PC-3 (cell line): ENCODE results near the gene NKAP. TPM values are rescaled to one million over a fixed set of nuclear protein-coding genes. Genes with fewer than 3 reads are reported as not detected.

ENCODE experiments used
- ATAC-seq: fragments of 200-7000 bp; cut with Tn5 transposase; 2 replicates; pipeline ENCODE4 v1.9.1; 2020; ENCODE audit warnings: mild to moderate bottlenecking, moderate library complexity
- BruUV-seq: library from RNA; stranded (reverse); fragments of 400-500 nt; replicated peaks from 2 replicates; lab custom pipeline; 2021; lab: Mats Ljungman, UMichigan
- CTCF ChIA-PET: fragments of 300-600 bp; sonication (Branson Sonifier 250); formaldehyde crosslinking; loops from one replicate; lab custom pipeline; 2022; ENCODE audit warnings: antibody characterized with exemption; lab: Charles Lee
- POLR2A ChIA-PET: fragments of 300-600 bp; sonication (Branson Sonifier 250); formaldehyde crosslinking; loops from one replicate; lab custom pipeline; 2022; ENCODE audit warnings: antibody characterized with exemption; ENCODE audit not compliant: unreplicated experiment; lab: Charles Lee
- DNase-seq: peaks from one replicate; pipeline ENCODE4 v3.0.0-alpha.2; 2015
- H2AFZ ChIP-seq: fragments of 300-600 bp; sonication (generic); 2 replicates; pipeline ENCODE4 v1.6.0; 2016; ENCODE audit warnings: antibody characterized with exemption, low read length
- H3F3A ChIP-seq: fragments of 300-600 bp; sonication (generic); one replicate; pipeline ENCODE4 v1.6.0; 2017; ENCODE audit warnings: antibody characterized with exemption, low read length, control low read depth, mild to moderate bottlenecking; ENCODE audit not compliant: unreplicated experiment
- H3K27ac ChIP-seq: fragments of 300-600 bp; sonication (generic); 2 replicates; pipeline ENCODE4 v1.5.1; 2016; ENCODE audit warnings: mild to moderate bottlenecking, low read length
- H3K27me3 ChIP-seq: fragments of 300-600 bp; sonication (generic); 2 replicates; pipeline ENCODE4 v1.6.1; 2016; ENCODE audit warnings: low read length, mixed read lengths
- H3K36me3 ChIP-seq: fragments of 300-600 bp; sonication (generic); 2 replicates; pipeline ENCODE4 v1.6.1; 2016; ENCODE audit warnings: low read depth, mixed run types, low read length, mixed read lengths
- H3K4me1 ChIP-seq: fragments of 300-600 bp; sonication (generic); 2 replicates; pipeline ENCODE4 v1.5.1; 2016; ENCODE audit warnings: low read length; ENCODE audit not compliant: insufficient read depth
- H3K4me2 ChIP-seq: fragments of 300-600 bp; sonication (generic); 2 replicates; pipeline ENCODE4 v1.6.0; 2016; ENCODE audit warnings: low read length
- H3K4me3 ChIP-seq: fragments of 300-600 bp; sonication (generic); 2 replicates; pipeline ENCODE4 v1.5.1; 2016; ENCODE audit warnings: mild to moderate bottlenecking, low read length, mixed read lengths
- H3K79me2 ChIP-seq: fragments of 300-600 bp; sonication (generic); 2 replicates; pipeline ENCODE4 v1.6.1; 2017; ENCODE audit warnings: low read length, mixed read lengths
- H3K9ac ChIP-seq: fragments of 300-600 bp; sonication (generic); 2 replicates; pipeline ENCODE4 v1.6.0; 2016; ENCODE audit warnings: mild to moderate bottlenecking, low read length
- H3K9me2 ChIP-seq: fragments of 300-600 bp; sonication (generic); replicated peaks from 2 replicates; pipeline ENCODE4 v1.6.1; 2016; ENCODE audit warnings: mixed run types, low read length, mixed read lengths
- H3K9me3 ChIP-seq: fragments of 300-600 bp; sonication (generic); 2 replicates; pipeline ENCODE4 v1.6.1; 2016; ENCODE audit warnings: low read length, mixed read lengths
- H4K20me1 ChIP-seq: fragments of 300-600 bp; sonication (generic); 2 replicates; pipeline ENCODE4 v1.6.1; 2016; ENCODE audit warnings: low read length, mixed read lengths
- EZH2 ChIP-seq: fragments of 300-600 bp; sonication (generic); IDR thresholded peaks from one replicate; pipeline ENCODE4 v1.6.1; 2017; ENCODE audit warnings: antibody characterized with exemption, mild to moderate bottlenecking, low read length; ENCODE audit not compliant: unreplicated experiment
- EZH2phosphoT487 ChIP-seq: fragments of 300-600 bp; sonication (generic); IDR thresholded peaks from 2 replicates; pipeline ENCODE4 v1.6.1; 2018; ENCODE audit warnings: mild to moderate bottlenecking, antibody characterized with exemption, low read length, borderline replicate concordance
- intact Hi-C: fragments of 100-400 bp; cut with micrococcal nuclease; formaldehyde crosslinking; loops from 2 replicates; pipeline ENCODE4 v1.9.0; 2023
- total RNA-seq: library from RNA; depleted of rRNA; stranded (reverse); fragments of >200 nt; gene quantifications from 2 replicates; pipeline ENCODE4 v1.2.3, GENCODE V29; 2014
- TF ChIP-seq, protein P1 (sequence below): fragments of 300-600 bp; sonication (generic); conservative IDR thresholded peaks from 2 replicates; pipeline ENCODE4 v1.5.1; 2017; ENCODE audit warnings: antibody characterized with exemption, low read depth, mild to moderate bottlenecking, low read length

NKAP gene
- total RNA-seq, 1 experiment from 2014 or later = 5.2 TPM

DNA sequence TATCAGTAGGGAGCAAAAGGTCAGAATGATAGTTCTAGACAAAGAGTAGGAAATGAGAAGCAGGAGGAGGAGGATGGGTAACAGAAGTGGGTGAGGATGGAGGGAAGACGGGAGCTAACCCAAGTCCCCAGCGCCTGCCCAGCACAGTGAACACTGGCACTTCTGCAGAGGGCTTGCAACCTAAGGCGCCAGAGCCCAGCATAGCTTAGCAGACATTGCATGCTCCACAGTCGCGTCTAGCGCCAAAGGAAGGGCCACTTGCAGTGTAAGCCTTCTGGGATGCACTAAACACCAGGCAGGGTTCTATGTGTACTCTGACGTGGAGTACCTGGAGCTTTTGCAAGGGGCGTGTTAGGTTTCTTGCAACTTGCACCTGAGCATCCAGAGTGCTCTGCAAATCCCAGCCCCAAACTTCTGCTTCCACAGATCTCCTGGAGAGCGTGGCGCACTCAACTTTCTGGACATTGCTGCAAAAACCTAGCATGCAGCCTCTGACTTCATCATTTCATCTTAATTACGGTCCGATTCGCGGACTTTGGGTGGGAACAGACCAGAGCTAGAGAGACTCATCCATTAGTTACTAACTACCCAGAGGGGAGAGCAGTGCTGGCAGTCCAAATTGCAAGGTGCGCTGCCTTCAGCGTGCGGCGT lies 46.5 kb upstream of the NKAP start:
- intact Hi-C loops = no loop called here
- H3K9ac ChIP-seq = no peak overlapping the region
- no peak overlapping the region for H2AFZ ChIP-seq
- H3K4me1 ChIP-seq = no peaks in the 10 kb centered on the region
- 0 out of 2 replicates have a peak overlapping the region, but pooled peaks have one; percentile 37 for H3K4me3 ChIP-seq
- H3K27me3 ChIP-seq = peaks cover 64% of the 10 kb centered on the region
- no peaks in the 10 kb centered on the region for H3K9me2 ChIP-seq
- ChIA-PET POLR2A (no interaction called here), CTCF (no interaction called here)
- no peaks in the 10 kb centered on the region for H3K9me3 ChIP-seq
- TF ChIP-seq, protein P1, sequence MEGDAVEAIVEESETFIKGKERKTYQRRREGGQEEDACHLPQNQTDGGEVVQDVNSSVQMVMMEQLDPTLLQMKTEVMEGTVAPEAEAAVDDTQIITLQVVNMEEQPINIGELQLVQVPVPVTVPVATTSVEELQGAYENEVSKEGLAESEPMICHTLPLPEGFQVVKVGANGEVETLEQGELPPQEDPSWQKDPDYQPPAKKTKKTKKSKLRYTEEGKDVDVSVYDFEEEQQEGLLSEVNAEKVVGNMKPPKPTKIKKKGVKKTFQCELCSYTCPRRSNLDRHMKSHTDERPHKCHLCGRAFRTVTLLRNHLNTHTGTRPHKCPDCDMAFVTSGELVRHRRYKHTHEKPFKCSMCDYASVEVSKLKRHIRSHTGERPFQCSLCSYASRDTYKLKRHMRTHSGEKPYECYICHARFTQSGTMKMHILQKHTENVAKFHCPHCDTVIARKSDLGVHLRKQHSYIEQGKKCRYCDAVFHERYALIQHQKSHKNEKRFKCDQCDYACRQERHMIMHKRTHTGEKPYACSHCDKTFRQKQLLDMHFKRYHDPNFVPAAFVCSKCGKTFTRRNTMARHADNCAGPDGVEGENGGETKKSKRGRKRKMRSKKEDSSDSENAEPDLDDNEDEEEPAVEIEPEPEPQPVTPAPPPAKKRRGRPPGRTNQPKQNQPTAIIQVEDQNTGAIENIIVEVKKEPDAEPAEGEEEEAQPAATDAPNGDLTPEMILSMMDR = no peak
- TF ChIP-seq EZH2phosphoT487 (no peak), EZH2 (no peak)
- no peaks in the 10 kb centered on the region for H4K20me1 ChIP-seq
- no peaks in the 10 kb centered on the region for H3K36me3 ChIP-seq
- H3K4me2 ChIP-seq = 0 out of 2 replicates have a peak overlapping the region, but pooled peaks have one; percentile 54
- H3F3A ChIP-seq = no peaks in the 10 kb centered on the region
- BruUV-seq = no TSS peak
- 0 out of 2 replicates have a peak, but pooled peaks have one; percentile 33 for ATAC-seq
- H3K27ac ChIP-seq = no peak overlapping the region
- no peaks in the 10 kb centered on the region for H3K79me2 ChIP-seq
- no peak for DNase-seq

DNA sequence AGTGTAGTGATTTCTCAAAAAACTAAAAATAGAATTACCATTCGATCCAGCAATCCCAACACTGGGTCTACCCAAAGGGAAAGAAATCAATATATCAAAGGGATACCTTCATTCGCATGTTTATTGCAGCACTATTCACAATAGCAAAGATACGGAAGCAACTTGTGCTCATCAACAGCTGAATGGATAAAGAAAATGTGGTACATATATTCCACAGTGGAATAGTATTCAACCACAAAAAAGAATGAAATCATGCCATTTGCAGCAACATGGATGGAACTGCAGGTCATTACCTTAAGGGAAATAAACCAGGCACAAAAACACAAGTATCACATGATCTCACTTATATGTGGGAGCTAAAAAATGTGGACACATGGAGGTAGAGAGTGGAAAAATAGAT lies 42.7 kb upstream of the NKAP start:
- ATAC-seq = no peak
- no peak for TF ChIP-seq EZH2
- TF ChIP-seq EZH2phosphoT487 = no peak
- TF ChIP-seq, protein P1 = no peak
- H3K4me1 ChIP-seq = peaks cover 6% of the 10 kb centered on the region; the same call in 1 of the 2 replicates
- H3K9ac ChIP-seq = no peak overlapping the region
- H3K36me3 ChIP-seq = no peaks in the 10 kb centered on the region
- H3K9me3 ChIP-seq = no peaks in the 10 kb centered on the region
- no peak overlapping the region for H3K4me3 ChIP-seq
- intact Hi-C loops = no loop called here
- ChIA-PET POLR2A (no interaction called here), CTCF (no interaction called here)
- no peaks in the 10 kb centered on the region for H3K9me2 ChIP-seq
- no peaks in the 10 kb centered on the region for H3F3A ChIP-seq
- peaks cover 25% of the 10 kb centered on the region for H3K27me3 ChIP-seq
- H3K27ac ChIP-seq = no peak overlapping the region
- no TSS peak for BruUV-seq
- H4K20me1 ChIP-seq = no peaks in the 10 kb centered on the region
- H3K79me2 ChIP-seq = no peaks in the 10 kb centered on the region
- DNase-seq = no peak
- no peak overlapping the region for H3K4me2 ChIP-seq
- no peak overlapping the region for H2AFZ ChIP-seq

DNA sequence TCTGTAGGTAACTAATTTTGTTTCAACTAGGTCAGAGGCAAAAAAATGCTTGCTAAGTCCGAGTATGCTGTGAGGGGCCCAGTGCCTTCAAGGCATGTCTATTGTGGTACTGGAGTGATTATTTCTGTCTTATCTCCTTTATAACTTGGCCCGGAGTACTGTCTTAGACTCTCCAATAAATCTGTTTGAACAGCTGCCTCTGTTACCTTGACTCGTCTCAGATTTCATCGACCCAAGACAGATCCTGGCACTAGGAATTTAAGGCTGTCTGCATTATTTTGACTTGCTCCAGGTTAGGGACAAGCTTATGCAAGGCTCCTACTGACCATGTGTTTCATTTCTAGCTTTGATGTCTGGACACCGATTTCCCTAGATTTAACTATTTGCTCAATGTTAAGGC lies 41.1 kb upstream of the NKAP start:
- no peaks in the 10 kb centered on the region for H4K20me1 ChIP-seq
- no peak overlapping the region for H2AFZ ChIP-seq
- CTCF ChIA-PET = no interaction called here
- peaks cover 10% of the 10 kb centered on the region for H3K27me3 ChIP-seq
- no peak overlapping the region for H3K4me2 ChIP-seq
- H3F3A ChIP-seq = no peaks in the 10 kb centered on the region
- H3K9me3 ChIP-seq = no peaks in the 10 kb centered on the region
- H3K9ac ChIP-seq = no peak overlapping the region
- peaks cover 6% of the 10 kb centered on the region; the same call in 1 of the 2 replicates for H3K4me1 ChIP-seq
- H3K79me2 ChIP-seq = no peaks in the 10 kb centered on the region
- no peak overlapping the region for H3K4me3 ChIP-seq
- no peak overlapping the region for H3K27ac ChIP-seq
- no peak for TF ChIP-seq EZH2phosphoT487
- H3K36me3 ChIP-seq = no peaks in the 10 kb centered on the region
- ATAC-seq (peak; percentile 24), DNase-seq (peak; percentile 50)
- POLR2A ChIA-PET = no interaction called here
- no peaks in the 10 kb centered on the region for H3K9me2 ChIP-seq
- intact Hi-C loops = no loop called here
- BruUV-seq = no TSS peak
